HG03342 (cell line): ENCODE data around the gene MINDY4.
"Not testable (repeated sequence)": the region's sequence is repeated elsewhere in the genome, so short reads cannot be mapped to it uniquely, and the experiment has no call there.

Source experiments
- ATAC-seq: cut with Tn5 transposase; IDR thresholded peaks from one replicate; pipeline ENCODE4 v1.9.1; 2021; ENCODE audit warnings: mild to moderate bottlenecking, moderate library complexity; ENCODE audit not compliant: unreplicated experiment

MINDY4 gene

DNA sequence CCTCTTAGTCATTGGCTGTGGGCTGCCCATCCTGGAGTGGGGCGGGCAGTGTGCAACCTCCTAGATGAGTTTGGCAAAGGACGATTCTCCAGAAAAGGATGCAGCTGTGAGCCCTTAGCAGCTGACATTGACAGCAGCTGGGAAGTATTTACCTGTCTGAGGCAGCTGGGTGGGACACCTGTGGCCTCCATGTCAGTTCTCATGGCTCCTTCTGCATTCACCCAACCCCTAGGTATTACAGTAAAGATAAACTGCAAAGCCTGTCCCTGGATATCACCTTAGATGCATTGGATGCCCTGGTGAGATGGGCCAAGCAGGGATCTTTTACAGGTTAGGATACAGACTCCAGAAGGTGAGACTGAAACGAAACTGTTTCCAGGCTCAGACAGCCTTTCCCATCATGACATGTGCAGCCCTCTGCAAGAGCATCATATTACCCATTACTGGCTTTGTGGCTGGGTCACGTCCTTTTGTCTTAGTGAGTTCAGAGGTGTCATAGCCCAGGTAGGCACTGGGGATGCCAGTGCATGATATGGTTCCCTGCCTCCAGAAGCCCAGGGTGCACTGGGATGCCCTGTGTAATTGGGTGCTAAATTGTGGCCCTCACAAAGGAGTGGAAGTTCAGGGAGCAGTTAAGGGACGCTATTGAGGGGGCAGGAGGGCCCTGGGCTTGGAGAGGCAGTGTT is 28.9 kb downstream of the MINDY4 start:
- ATAC-seq: no peak

DNA sequence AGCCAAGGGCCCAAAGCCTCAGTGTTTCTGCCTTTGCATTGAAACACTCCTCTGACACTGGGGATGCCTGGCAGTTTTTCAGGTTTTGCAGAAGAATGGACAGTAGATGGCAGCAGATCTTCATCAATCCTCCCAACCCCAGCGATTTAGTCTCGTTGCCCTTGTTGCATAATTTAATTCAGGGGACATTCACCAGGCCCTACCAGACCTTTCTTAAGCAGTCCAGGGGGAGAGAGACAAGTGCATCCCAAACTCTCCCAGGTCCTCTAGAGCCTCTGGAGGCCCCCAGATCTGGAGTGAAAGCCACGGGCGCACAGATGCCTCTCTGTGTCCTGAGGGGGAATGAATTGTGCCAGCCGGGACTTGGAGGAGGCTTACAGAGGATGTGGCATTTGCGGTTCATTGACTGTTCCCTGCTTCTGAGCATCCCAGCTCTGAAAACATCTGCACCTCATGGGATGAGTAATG is 29.6 kb downstream of the MINDY4 start:
- no peak for ATAC-seq

DNA sequence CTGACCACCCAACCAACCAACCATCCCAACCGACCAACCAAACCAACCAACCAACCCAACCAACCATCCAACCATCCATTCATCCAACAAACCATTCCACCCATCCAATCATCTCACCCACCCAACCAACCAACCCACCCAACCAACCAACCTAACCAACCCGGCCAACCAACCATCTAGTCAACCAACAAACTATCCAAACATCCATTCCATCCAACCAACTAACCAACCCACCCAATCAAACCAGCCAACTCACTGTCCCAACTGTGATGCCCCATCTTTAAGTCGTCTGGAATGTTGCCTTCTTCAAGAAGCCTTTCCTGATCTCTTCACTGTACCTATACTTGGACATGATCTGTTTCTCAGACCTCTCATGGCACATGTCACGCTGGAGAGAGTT is 31.6 kb downstream of the MINDY4 start:
- no peak for ATAC-seq

DNA sequence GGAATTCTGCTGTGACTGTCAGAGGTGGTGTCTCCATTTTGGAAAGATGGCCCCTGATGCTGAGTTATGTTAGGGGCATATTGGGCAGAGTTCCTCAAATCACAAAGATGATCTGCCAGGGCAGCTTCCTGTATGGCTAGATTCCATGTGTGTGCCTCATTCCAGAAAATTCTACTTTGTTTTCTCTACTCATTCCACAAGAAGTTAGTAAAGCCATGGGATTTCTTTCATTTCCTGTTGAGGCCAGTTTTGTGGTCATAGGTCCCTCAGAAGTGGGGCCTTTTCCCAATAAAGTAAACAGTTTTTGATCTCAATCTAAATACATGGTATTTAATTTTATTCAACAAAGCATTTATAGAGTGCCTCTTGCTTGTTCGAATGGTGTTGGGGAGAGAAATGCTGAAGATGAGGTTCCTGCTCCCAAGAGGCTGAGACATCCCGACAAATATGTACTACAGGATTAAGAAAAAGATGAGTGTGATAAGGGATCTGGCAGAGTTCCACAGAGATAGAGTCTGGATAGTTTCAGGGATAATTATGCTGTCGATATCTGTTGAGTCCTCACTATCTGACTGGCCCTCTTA is 33.0 kb downstream of the MINDY4 start:
- no peak for ATAC-seq

DNA sequence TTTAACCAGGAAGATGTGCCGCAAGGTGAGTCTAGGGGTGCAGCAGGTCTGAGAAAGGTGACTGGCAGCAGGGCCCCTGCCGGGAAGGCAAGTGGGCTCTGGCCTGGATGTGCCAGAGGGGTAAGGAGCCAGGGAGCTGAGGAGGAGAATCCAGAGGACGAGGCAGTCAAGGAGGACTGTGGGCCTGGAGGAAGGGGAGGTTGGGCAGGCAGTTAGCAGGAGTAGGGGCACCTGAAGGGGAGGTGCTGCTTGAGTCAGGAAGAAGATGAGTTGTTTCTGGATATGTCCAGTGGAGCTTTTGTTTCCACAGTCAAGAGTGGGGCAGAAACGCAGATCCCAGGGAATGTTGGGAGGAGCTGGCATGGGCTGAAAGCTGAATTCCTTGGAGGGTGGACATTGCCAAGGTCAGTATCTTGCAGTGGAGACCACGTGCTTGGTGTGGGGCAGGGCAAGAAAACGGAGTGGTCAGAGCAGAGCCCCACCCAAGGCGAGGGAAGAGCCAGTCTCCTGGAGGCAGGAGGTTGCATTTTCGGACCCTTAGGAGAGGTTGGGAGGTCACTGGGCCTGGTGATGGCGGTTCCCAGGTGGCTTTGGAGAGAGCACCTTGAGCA is 34.0 kb downstream of the MINDY4 start:
- no peak for ATAC-seq

DNA sequence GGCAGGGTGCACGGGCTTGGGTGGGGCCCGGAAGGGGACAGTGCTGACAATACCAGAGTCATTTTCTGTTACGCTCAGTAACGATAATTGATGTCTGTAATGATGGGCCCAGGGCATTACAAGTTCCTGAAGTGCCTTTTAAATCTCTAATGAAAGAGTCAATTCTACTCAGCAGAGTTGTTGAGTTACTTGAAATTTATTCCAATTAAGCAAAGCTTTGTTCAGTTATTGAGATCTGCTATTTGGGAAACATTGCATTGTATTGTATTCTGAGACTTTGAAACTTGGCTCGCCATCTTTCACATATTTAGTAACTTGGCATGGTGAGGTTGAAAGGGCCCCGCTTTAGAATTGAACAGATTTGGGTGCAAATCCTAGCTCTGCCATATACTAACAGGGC is 34.7 kb downstream of the MINDY4 start:
- no peak for ATAC-seq

DNA sequence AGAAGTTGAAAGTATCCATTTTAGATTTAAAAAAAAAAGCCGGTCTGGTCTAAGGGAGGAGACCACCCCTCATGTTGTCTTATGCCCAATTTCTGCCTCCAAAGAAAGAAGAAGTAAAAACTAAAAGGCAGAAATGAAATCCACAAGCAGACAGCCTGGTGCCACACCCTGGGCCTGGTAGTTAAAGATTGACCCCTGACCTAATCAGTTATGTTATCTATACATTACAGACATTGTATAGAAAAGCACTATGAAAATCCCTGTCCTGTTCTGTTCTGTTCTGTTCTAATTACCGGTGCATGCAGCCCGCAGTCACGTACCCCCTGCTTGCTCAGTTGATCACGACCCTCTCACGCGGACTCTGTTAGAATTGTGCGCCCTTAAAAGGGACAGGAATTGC is 36.3 kb downstream of the MINDY4 start:
- not testable (repeated sequence) for ATAC-seq

DNA sequence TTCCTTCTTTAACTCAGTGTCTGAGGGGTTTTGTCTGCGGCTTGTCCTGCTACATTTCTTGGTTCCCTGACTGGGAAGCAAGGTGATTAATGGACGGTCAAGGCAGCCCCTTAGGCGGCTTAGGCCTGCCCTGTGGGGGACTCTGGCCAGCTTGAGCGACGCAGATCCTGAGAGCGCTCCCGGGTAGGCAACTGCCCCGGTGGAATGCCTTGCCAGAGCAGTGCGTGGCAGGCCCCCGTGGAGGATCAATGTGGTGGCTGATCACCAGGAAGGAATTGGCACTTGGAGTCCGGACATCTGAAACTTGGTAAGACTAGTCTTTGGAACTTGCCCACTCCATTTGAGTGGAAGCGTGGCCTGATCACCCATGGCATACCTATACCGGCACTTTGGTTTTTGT is 36.7 kb downstream of the MINDY4 start:
- ATAC-seq: not testable (repeated sequence)

DNA sequence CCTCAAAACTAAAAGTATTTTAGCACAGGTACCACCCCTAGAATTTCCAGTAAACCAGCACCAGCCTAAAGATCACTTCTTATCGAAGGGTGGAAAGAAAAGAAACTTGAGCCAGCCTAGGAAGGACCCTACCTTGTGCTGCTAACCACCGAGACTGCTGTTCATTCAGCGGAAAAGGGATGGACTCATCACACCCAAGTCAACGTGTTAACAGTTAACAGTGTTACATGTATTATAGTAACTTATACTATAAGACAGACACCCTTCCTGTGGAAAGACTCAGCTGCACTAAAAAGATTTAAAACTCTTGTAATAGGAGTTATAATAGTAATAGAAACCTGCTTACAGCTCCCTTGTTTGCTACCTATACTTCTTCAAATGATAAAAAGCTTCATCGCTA is 39.8 kb downstream of the MINDY4 start:
- ATAC-seq: no peak

DNA sequence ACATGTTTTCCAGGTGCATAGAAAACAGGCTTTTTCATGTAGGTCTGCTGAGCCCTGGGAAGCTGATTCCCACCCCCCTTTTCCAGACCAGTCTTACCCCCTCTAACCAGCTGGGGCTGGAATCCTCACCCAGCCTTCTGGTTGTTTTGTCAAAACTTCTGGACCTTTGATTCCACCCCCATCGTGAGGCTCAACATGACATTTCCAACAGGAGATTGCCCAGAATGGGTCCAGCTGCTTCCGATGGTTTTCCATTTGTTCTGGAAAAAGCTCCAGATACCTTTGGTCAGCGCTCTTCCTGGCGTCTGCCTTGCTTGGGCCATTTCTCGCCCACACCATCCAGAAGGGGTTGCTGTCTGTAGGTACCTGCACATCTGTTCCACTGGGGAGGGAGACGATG is 41.5 kb downstream of the MINDY4 start:
- ATAC-seq: no peak

DNA sequence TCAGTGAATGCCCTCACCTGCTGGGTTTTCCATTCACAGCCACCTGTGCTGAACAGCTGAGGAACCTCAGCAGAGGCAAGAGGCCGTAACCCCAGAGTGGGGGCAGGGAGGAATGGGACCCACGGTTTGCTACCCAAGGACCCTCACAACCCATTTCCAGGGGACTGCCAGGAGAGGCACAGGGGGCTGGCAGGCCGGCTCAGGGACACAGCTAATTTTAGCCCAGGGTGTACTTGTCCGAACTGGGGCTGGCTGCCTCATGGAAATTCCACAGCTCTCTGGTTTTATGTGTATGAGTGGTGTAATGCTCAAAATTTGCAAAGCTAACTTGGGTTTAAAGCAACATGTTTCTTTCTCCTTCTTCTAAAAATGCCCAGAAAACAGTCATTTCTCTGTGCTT is 42.2 kb downstream of the MINDY4 start:
- ATAC-seq: no peak

DNA sequence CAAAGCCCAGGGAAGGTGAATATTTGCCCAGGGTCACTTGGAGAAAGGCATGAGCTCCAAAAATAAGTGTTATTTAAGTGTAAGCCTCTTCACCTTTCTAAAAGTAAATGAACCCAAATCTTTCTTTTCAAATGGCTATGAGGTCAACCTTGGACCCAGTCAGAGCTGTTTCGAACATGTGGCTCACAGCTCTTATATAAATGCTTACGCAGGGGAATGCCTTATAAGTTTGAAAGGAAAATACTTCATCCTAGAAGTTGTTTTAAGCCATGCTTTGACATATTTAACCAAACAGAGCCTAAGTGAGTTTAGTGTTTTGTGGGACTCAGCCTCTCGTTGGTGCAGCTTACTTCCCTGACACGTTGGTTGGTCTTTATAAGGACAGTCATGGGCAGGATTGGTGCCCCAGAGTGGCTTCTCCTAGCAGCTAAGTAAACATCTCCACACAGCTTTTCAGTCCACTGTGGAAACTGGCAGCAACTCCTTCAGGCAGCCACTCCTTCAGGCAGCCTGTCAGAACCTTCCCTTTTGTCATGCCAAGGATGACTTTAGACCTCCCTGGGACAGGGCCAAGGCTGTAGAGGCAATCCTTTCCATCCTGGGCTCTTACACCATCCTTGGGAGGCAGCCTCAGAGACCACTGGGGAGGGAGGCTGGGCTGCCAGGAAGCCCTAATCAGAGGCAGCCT is 43.6 kb downstream of the MINDY4 start:
- ATAC-seq: no peak

DNA sequence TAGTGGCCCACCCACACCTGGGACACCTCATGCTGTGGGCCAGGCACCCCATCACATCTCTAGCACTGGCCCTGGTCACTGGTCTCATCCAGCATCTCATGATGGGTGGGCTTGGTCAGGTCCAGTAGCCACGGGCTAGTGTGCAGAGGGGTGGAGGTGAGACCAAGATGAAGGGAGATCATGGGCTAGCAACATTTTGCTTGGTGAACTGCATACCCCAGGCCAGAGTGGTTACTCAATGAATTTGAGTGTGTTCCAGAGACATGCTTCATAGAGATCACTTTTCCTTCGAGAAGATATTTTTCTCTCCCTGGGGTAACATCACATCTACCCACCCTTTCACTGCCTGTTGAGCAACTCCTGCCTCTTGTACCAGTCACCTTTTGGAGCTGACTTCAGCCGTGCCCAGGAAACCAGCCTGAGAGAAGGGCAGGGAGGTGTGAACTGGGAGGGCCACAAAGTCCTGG is 44.2 kb downstream of the MINDY4 start:
- no peak for ATAC-seq

DNA sequence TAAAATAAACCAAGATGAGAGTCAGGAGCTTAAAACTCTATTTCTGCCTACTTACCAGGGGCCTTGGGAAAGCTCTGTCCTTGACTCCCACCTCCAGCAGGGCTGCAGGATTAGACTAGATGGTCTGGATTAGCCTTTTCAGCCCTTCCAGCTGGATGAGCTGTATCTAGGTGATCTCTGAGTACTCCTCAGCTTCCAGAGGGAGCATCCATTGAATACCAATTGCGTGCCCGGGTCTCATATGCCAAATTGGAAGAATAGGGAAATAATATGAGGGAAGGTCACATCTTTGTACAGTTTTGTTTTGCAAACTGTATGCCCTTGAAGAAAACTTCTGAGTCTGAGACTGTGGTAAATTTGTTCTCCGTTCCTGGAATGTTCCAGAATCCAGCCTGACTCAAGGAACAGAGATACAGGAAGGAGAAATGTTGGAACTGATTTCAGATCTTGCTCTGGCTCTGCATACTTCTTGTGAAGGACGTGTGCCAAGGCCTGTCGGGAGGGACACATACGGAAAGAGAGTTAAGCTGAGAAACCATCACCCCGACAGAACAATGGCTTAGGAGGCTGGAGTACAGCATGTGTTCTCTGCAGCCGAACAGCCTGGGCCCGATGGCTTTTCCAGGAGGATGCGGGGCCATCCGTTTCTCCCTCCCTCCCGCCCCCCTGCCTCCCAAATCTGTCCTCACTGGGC is 44.9 kb downstream of the MINDY4 start:
- ATAC-seq: no peak

DNA sequence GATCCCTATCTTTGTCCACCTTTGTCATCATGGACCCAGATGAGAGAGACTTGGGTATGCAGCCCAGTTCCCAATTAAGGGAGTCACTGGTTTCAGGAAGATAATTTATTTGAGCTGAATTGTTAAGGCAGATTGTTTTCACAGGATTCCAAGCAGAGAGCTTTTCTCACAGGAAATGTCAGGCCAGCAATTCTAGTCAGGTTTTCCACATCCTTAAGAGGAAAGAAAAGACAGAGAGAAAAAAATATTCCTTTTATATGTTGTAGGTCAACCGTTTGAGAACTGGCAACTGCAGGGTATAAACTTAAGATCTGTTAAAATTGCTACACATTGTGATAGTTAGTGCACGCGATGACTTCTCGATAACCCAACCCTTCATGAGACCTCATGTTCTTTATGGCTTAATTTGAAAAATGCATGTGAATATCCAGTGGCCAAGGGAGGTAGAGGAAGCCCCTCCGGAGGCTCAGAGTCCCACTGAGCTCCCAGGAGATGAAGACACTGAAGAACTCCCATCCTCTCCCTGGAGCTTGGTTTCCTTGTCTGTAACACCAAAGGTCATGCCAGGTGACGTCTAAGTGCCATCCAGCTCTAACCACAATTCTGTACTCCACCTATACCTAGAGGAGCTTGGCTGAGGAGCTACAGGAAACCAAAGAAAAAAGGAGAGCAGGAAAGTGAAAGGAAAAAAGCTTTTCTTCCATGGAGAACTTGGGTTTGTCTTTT is 45.6 kb downstream of the MINDY4 start:
- ATAC-seq: no peak

DNA sequence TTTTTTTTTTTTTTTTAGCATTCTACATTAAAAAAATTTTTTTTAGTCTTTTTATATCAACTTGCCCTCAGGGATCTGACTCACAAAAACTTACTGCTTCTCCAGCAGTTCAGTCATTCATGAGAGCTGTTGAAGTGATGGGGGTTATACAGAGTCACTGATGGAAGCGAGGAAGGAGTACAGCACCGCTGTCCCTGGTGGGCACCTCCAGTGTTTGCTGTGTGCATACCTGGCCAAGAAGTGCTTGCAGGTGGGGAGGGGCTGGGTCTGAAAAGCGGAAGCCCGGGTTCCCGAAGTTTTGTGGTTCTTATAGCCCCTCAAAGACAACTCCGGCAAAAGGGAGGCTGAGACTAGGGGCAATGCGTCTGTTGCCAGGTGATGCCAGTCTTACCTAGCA is 46.2 kb downstream of the MINDY4 start:
- no peak for ATAC-seq

DNA sequence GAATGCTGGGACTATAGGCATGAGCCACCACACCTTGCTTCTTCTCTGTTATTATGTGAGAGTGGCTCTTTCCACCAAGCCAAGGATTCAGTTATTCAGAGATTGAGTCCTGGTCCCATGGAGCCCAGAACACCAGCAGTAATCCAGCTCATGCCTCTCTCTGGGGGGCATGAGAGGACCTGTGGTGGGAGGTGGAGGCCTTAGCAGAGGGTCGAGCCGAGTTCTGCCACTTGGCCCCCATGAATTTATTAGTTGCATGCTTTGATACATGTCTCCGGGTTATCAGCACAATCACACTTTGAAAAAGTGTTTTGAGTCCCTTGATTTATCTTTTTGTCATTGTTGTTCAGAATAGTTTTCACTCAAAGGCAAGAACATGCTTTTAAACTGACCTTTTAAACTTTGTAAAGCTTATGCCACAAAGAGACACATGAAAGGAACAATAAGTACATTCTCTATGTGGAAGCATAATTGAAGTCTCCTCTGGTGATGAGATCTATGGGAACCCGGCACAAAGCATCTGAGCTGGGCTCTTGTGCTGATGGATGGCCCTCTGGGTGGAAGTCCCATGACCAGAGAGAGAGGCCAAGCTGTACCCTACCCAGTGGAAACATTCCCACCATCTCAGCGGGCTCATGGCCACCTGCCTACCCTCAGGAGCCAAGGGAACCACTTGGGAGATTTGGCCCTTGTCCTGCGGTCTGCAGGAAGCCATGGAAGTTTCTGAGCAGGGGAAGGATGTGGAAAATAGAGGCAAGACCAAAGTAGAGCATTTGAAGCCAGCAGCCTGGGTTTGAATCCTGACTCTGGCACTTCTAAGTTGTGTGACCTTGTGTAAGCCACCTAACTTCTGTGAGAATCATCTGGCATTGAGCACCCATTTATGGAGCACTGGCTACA is 53.9 kb downstream of the MINDY4 start:
- no peak for ATAC-seq

DNA sequence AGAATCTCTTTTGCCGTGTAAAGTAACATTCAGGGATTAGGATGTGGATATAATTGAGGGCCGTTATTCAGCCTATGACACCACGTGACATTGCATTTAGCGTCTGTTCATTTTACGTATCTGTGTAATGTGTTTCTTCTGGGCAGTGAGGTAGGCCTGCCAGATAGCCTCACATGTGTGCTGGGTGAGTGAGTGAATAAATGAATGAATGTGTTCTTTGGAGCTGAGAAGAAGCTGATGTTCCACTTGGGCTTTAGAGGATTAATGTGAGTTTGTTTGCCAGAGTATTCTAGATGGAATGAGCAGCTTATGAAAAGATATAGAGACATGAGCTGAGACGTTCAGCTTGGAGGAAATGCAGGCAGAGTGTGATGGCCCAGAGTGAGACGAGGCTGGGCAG is 55.0 kb downstream of the MINDY4 start:
- ATAC-seq: no peak

DNA sequence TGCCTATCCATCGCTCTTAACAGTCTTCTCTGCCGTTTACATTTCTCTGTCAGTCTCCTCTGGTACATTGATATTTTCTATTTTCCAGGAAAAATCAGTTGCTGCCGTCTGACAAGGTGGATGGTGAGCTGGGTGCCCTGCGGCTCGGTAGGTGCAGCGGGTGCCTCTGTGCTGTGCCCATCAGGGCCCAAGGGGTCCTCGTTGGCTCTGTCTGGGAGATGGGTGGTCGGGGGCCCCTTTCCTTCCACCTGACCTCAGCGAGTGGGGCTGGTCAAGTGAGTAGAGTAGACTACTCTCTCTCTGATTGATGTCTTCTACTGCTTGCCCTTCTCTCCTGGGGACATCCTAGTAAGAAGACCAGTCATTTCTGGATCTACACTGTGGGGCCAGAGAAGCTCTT is 57.4 kb downstream of the MINDY4 start:
- no peak for ATAC-seq

DNA sequence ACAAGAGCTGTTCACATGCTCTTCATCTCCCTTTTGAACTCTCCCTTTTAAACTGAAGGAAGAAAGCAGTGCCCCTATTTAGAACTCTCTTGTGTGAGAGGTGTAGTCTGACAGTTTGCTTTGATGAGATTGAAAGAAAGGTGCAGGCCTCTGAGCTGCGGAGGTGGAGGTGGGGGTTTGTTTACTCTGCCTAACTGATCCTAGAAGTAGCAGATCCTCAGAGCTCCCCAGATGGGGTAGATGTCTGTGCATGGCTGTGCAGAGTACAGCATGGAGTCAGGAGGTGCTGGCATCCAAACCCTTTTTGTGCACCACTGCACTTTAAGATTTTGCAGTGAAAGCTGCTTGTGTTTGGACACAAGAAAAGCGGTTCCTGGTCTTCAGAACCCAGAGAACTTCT is 58.3 kb downstream of the MINDY4 start:
- ATAC-seq: no peak
